ENCODE results near the gene MAPK11.

The MAPK11 gene

GRCh38 chr22:50226875-50227165 lies 43.4 kb downstream of the MAPK11 start:
- 95 to 96% methylated on average over 15 to 18 of the region's 18 CpGs for WGBS, 2 experiments (ENCODE audit: insufficient coverage in 2 of 2)
- Histone ChIP-seq H3K27ac (ENCODE audit: low read depth, low read length, severe bottlenecking) (no peak overlapping the region), H3K4me1 (ENCODE audit: control insufficient read depth, insufficient read depth, low read length, poor library complexity, severe bottlenecking) (no peaks in the 10 kb centered on the region), H3K4me3 (ENCODE audit: extremely low read depth, insufficient read depth, low read length, poor library complexity, severe bottlenecking) (no peak overlapping the region), H3K36me3 (ENCODE audit: control insufficient read depth, insufficient read depth, low read length) (peaks cover 54% of the 10 kb centered on the region), H3K9me3 (ENCODE audit: control insufficient read depth, low read length) (no peaks in the 10 kb centered on the region)

- Histone ChIP-seq H3K27ac (ENCODE audit: low read depth, low read length, severe bottlenecking) (no peak overlapping the region), H3K4me1 (ENCODE audit: control insufficient read depth, insufficient read depth, low read length, poor library complexity, severe bottlenecking) (no peaks in the 10 kb centered on the region), H3K36me3 (ENCODE audit: control insufficient read depth, insufficient read depth, low read length) (peaks cover 59% of the 10 kb centered on the region), H3K9me3 (ENCODE audit: control insufficient read depth, low read length) (no peaks in the 10 kb centered on the region), H3K4me3 (ENCODE audit: extremely low read depth, insufficient read depth, low read length, poor library complexity, severe bottlenecking) (no peak overlapping the region)
- WGBS, 2 experiments (ENCODE audit: insufficient coverage in 2 of 2): 95 to 98% methylated on average over 18 to 26 of the region's 31 CpGs
Measured at GRCh38 chr22:50226063-50226874, 43.9 kb downstream of the MAPK11 start.

GRCh38 chr22:50225200-50225969 lies 44.8 kb downstream of the MAPK11 start:
- no peaks in the 10 kb centered on the region for H3K9me3 ChIP-seq (ENCODE audit: control insufficient read depth, low read length)
- no peaks in the 10 kb centered on the region for H3K4me1 ChIP-seq (ENCODE audit: control insufficient read depth, insufficient read depth, low read length, poor library complexity, severe bottlenecking)
- no peak overlapping the region for H3K27ac ChIP-seq (ENCODE audit: low read depth, low read length, severe bottlenecking)
- peaks cover 63% of the 10 kb centered on the region for H3K36me3 ChIP-seq (ENCODE audit: control insufficient read depth, insufficient read depth, low read length)
- 92 to 94% methylated on average over 17 to 21 of the region's 24 CpGs for WGBS, 2 experiments (ENCODE audit: insufficient coverage in 2 of 2)
- H3K4me3 ChIP-seq (ENCODE audit: extremely low read depth, insufficient read depth, low read length, poor library complexity, severe bottlenecking): no peak overlapping the region

- Histone ChIP-seq H3K4me1 (ENCODE audit: control insufficient read depth, insufficient read depth, low read length, poor library complexity, severe bottlenecking) (no peaks in the 10 kb centered on the region), H3K4me3 (ENCODE audit: extremely low read depth, insufficient read depth, low read length, poor library complexity, severe bottlenecking) (no peak overlapping the region), H3K36me3 (ENCODE audit: control insufficient read depth, insufficient read depth, low read length) (peaks cover 66% of the 10 kb centered on the region), H3K9me3 (ENCODE audit: control insufficient read depth, low read length) (no peaks in the 10 kb centered on the region), H3K27ac (ENCODE audit: low read depth, low read length, severe bottlenecking) (no peak overlapping the region)
- WGBS, 2 experiments (ENCODE audit: insufficient coverage in 2 of 2): 94 to 95% methylated on average over 15 to 16 of the region's 16 CpGs
Measured at GRCh38 chr22:50224071-50224470, 46.1 kb downstream of the MAPK11 start.

GRCh38 chr22:50222508-50222907 lies 47.7 kb downstream of the MAPK11 start:
- no peaks in the 10 kb centered on the region for H3K9me3 ChIP-seq (ENCODE audit: control insufficient read depth, low read length)
- WGBS, 2 experiments (ENCODE audit: insufficient coverage in 2 of 2): 93 to 96% methylated on average over 4 to 7 of the region's 8 CpGs
- no peak overlapping the region for H3K4me3 ChIP-seq (ENCODE audit: extremely low read depth, insufficient read depth, low read length, poor library complexity, severe bottlenecking)
- H3K27ac ChIP-seq (ENCODE audit: low read depth, low read length, severe bottlenecking): no peak overlapping the region
- H3K4me1 ChIP-seq (ENCODE audit: control insufficient read depth, insufficient read depth, low read length, poor library complexity, severe bottlenecking): no peaks in the 10 kb centered on the region
- H3K36me3 ChIP-seq (ENCODE audit: control insufficient read depth, insufficient read depth, low read length): peaks cover 73% of the 10 kb centered on the region

- Histone ChIP-seq H3K36me3 (ENCODE audit: control insufficient read depth, insufficient read depth, low read length) (peaks cover 81% of the 10 kb centered on the region), H3K4me1 (ENCODE audit: control insufficient read depth, insufficient read depth, low read length, poor library complexity, severe bottlenecking) (no peaks in the 10 kb centered on the region), H3K9me3 (ENCODE audit: control insufficient read depth, low read length) (no peaks in the 10 kb centered on the region), H3K4me3 (ENCODE audit: extremely low read depth, insufficient read depth, low read length, poor library complexity, severe bottlenecking) (no peak overlapping the region), H3K27ac (ENCODE audit: low read depth, low read length, severe bottlenecking) (no peak overlapping the region)
- 93 to 96% methylated on average over 17 to 19 of the region's 19 CpGs for WGBS, 2 experiments (ENCODE audit: insufficient coverage in 2 of 2)
Measured at GRCh38 chr22:50221410-50222300, 48.5 kb downstream of the MAPK11 start.

GRCh38 chr22:50220603-50221409 lies 49.4 kb downstream of the MAPK11 start:
- no peaks in the 10 kb centered on the region for H3K9me3 ChIP-seq (ENCODE audit: control insufficient read depth, low read length)
- WGBS, 2 experiments (ENCODE audit: insufficient coverage in 2 of 2): 94 to 97% methylated on average over 41 to 42 of the region's 45 CpGs
- H3K27ac ChIP-seq (ENCODE audit: low read depth, low read length, severe bottlenecking): no peak overlapping the region
- H3K36me3 ChIP-seq (ENCODE audit: control insufficient read depth, insufficient read depth, low read length): peaks cover 87% of the 10 kb centered on the region
- H3K4me1 ChIP-seq (ENCODE audit: control insufficient read depth, insufficient read depth, low read length, poor library complexity, severe bottlenecking): no peaks in the 10 kb centered on the region
- H3K4me3 ChIP-seq (ENCODE audit: extremely low read depth, insufficient read depth, low read length, poor library complexity, severe bottlenecking): no peak overlapping the region

- H3K9me3 ChIP-seq (ENCODE audit: control insufficient read depth, low read length): no peaks in the 10 kb centered on the region
- H3K27ac ChIP-seq (ENCODE audit: low read depth, low read length, severe bottlenecking): no peak overlapping the region
- H3K4me1 ChIP-seq (ENCODE audit: control insufficient read depth, insufficient read depth, low read length, poor library complexity, severe bottlenecking): no peaks in the 10 kb centered on the region
- H3K4me3 ChIP-seq (ENCODE audit: extremely low read depth, insufficient read depth, low read length, poor library complexity, severe bottlenecking): no peak overlapping the region
- WGBS, 2 experiments (ENCODE audit: insufficient coverage in 2 of 2): 95 to 97% methylated on average over 15 to 23 of the region's 25 CpGs
- peaks cover 87% of the 10 kb centered on the region for H3K36me3 ChIP-seq (ENCODE audit: control insufficient read depth, insufficient read depth, low read length)
Measured at GRCh38 chr22:50219800-50220602, 50.2 kb downstream of the MAPK11 start.

GRCh38 chr22:50218996-50219727 lies 51.0 kb downstream of the MAPK11 start:
- 87 to 90% methylated on average over 39 to 42 of the region's 42 CpGs for WGBS, 2 experiments (ENCODE audit: insufficient coverage in 2 of 2)
- Histone ChIP-seq H3K4me3 (ENCODE audit: extremely low read depth, insufficient read depth, low read length, poor library complexity, severe bottlenecking) (no peak overlapping the region), H3K9me3 (ENCODE audit: control insufficient read depth, low read length) (no peaks in the 10 kb centered on the region), H3K36me3 (ENCODE audit: control insufficient read depth, insufficient read depth, low read length) (peaks cover 87% of the 10 kb centered on the region), H3K4me1 (ENCODE audit: control insufficient read depth, insufficient read depth, low read length, poor library complexity, severe bottlenecking) (no peaks in the 10 kb centered on the region), H3K27ac (ENCODE audit: low read depth, low read length, severe bottlenecking) (no peak overlapping the region)
